ENCODE results near the gene CFAP52. TPM values are rescaled to one million over a fixed set of nuclear protein-coding genes. Genes with fewer than 3 reads are reported as not detected.

Gene CFAP52, protein sequence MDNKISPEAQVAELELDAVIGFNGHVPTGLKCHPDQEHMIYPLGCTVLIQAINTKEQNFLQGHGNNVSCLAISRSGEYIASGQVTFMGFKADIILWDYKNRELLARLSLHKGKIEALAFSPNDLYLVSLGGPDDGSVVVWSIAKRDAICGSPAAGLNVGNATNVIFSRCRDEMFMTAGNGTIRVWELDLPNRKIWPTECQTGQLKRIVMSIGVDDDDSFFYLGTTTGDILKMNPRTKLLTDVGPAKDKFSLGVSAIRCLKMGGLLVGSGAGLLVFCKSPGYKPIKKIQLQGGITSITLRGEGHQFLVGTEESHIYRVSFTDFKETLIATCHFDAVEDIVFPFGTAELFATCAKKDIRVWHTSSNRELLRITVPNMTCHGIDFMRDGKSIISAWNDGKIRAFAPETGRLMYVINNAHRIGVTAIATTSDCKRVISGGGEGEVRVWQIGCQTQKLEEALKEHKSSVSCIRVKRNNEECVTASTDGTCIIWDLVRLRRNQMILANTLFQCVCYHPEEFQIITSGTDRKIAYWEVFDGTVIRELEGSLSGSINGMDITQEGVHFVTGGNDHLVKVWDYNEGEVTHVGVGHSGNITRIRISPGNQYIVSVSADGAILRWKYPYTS
- not detected for total RNA-seq

DNA sequence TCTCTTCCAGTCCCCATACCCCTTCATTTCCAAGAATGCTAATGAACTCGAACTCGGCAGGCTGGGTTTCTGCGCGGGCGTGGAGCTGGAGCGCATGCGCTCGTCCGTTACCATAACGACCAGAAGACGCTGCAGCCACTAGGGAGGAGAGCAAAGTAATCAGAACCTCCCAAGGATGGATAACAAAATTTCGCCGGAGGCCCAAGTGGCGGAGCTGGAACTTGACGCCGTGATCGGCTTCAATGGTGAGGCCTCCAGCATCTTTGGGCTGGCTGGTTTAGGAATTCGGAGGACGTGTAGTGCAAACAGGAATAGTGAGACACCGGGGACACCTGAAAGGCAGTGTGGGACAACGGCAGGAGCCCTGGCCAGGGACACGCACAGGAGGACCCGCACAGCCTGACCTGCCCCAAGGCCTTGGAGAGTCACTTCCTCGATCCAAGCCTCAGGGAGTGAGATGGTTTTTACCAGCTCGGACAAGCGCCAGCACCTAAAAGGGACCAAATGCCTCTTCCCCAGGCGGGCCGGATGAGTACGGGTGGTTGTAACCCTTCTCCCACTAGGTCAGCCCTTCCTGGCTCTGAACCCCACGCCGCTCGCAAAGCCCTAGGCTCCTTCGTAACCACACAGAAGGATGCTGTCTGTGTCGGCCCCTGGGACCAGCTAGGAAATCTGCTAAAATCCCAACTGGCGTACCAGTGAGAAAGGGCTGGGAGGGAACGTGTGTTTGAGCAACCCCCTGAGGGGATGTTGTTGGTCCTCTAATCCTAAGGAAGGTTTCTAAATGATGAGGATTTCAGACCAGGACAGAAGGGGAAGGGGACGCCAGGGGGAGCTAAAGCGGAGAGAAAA is at the start of gene CFAP52:
Gene CFAP52, plus strand, starts transcription at position 122 of the 852 bp plus-strand sequence. Its CDS starts 54 bp downstream, at position 176.
- H3K9me3 Mint-ChIP-seq (ENCODE audit: low read depth) = no peaks in the 10 kb centered on the region
- no peaks in the 10 kb centered on the region for H3K27me3 Mint-ChIP-seq
- CTCF ChIA-PET = interaction anchor here (0.7 to 2.9 kb wide), 19 partner anchors 8 to 192 kb away, joined by 3 to 24 read pairs (median 4); no protein-coding TSS in a partner anchor
- peaks cover 20% of the 10 kb centered on the region for H3K4me1 Mint-ChIP-seq
- peak within 1 kb of the TSS; percentile 79 for H3K27ac Mint-ChIP-seq
- H3K36me3 Mint-ChIP-seq = peaks cover 2% of the 10 kb centered on the region
- H3K4me3 Mint-ChIP-seq = peak within 1 kb of the TSS; percentile 98
- peak; percentile 74 for ATAC-seq
- DNase-seq = peak; percentile 83

DNA sequence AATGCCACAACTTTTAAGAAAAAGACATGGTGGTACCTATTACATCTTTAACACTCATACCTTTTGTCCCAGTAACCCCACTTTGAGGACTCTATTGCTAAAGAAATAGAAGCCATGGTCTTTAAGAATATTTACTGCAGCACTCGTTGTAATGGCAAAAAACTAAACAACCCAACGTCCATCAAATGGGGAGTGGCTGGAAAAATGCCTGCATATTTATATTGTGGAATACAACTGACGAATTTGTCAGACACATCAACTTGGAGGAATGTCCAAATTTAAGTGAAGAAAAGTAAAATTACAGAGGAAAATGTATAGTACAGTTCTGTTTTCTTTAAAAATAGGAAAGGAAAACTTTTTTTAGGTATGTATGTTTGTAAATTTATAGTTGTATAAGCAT is 48.7 kb upstream of the CFAP52 start:
- Mint-ChIP-seq H3K9me3 (ENCODE audit: low read depth) (no peaks in the 10 kb centered on the region), H3K27ac (no peak overlapping the region), H3K27me3 (no peaks in the 10 kb centered on the region), H3K4me1 (peaks cover 10% of the 10 kb centered on the region), H3K36me3 (peaks cover 1% of the 10 kb centered on the region), H3K4me3 (no peak overlapping the region)
- DNase-seq (no peak), ATAC-seq (no peak)
- CTCF ChIA-PET = interaction anchor here (0.7 to 0.9 kb wide), 2 partner anchors 10 to 227 kb away, joined by 3 read pairs; no protein-coding TSS in a partner anchor

DNA sequence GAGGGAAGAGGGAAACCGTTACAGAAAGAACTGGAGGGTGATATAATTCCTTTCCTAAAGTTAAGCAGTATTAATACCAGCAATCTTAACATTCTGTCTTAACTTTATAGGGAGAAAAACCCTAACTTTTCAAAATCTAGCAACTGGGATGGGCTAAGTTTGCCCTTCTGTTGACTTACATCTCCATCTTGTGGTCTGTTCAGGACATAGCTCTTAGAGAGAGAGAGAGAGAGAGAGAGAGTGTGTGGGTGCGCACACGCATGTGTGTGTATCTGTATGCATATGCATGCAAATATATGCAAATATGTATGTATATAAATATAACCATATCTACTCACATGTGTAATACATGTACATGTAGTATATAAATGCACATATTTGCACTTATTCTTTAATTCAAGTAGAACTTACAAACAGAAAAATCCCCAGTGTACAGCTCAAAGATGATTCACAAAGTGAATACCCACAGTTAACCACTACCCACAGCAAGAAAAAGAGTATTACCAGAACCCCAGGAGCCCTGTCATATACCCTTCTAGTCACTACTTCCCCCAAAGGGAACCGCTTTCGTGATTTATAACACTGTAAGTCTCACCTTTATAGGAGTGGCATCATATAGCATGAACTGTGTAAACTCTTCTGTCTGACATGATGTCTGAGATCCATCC is 47.3 kb upstream of the CFAP52 start:
- Mint-ChIP-seq H3K36me3 (peaks cover 1% of the 10 kb centered on the region), H3K4me1 (peaks cover 13% of the 10 kb centered on the region), H3K9me3 (ENCODE audit: low read depth) (no peaks in the 10 kb centered on the region), H3K27me3 (no peaks in the 10 kb centered on the region), H3K4me3 (no peak overlapping the region), H3K27ac (no peak overlapping the region)
- ATAC-seq (peak; percentile 64), DNase-seq (no peak)
- CTCF ChIA-PET = interaction anchor here (1.2 kb wide), 1 partner anchor 59 kb away, joined by 3 read pairs; no protein-coding TSS in a partner anchor

DNA sequence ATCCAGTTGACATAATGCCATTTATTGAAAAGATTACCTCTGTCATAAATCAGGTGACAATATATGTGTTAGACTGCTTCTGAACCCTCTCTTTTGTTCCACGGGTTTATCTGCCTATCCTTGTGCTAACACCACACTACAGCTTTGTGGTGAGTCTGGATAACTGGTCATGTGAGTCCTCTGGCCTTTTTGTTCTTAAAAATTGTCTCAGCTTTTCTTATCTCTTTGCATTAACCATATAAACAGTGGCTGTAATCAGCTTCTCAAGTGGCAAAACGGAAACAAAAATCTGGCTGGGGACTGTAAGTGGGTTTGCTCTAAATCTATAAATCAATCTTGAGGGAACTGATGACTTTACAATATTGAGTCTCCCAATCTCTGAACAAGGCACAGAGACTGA is 45.4 kb upstream of the CFAP52 start:
- Mint-ChIP-seq H3K27ac (no peak overlapping the region), H3K27me3 (no peaks in the 10 kb centered on the region), H3K4me1 (peaks cover 13% of the 10 kb centered on the region), H3K36me3 (peaks cover 1% of the 10 kb centered on the region), H3K9me3 (ENCODE audit: low read depth) (no peaks in the 10 kb centered on the region), H3K4me3 (no peak overlapping the region)
- CTCF ChIA-PET = no interaction called here
- ATAC-seq (no peak), DNase-seq (no peak)

DNA sequence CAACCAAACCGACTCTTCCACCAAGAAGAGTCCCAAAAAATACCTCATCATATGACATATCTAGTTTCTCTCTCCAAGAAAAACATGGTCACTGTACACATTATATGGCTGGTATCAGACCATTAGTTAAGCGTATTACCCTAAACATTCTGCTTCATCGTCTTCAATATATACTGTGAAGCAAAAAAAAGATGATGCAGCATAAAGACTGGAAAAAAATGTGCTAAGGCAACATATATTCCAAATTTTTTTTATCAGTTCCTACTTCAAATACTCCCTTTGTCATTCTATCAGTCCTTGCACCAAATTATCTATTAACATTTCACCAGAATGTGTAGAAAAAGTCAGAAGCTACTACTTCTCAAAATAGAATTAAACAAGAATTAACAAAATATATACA is 43.7 kb upstream of the CFAP52 start:
- DNase-seq (no peak), ATAC-seq (no peak)
- Mint-ChIP-seq H3K4me1 (peaks cover 13% of the 10 kb centered on the region), H3K4me3 (no peak overlapping the region), H3K9me3 (ENCODE audit: low read depth) (no peaks in the 10 kb centered on the region), H3K27ac (no peak overlapping the region), H3K36me3 (peaks cover 1% of the 10 kb centered on the region), H3K27me3 (no peaks in the 10 kb centered on the region)
- CTCF ChIA-PET = no interaction called here

DNA sequence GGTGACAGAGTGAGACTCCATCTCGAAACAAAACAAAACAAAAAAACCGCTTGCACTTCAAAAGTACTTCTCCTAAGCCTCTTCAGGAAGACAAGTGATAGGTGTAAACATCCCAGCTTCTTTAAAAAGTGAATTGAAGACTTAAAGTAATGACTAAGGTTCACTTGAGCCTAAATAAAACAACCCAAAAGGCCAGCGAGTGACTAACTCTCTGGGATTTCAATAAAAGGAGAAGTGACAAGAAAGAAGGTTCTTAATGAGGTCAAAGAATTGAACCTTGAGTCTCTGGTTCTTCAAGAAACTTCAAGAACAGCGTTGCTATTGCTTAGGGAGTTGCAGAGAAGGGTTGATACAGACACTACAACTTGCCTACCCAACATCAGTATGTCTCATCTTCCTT is 43.0 kb upstream of the CFAP52 start:
- ATAC-seq = no peak
- H3K4me1 Mint-ChIP-seq = peaks cover 13% of the 10 kb centered on the region
- no peak overlapping the region for H3K27ac Mint-ChIP-seq

DNA sequence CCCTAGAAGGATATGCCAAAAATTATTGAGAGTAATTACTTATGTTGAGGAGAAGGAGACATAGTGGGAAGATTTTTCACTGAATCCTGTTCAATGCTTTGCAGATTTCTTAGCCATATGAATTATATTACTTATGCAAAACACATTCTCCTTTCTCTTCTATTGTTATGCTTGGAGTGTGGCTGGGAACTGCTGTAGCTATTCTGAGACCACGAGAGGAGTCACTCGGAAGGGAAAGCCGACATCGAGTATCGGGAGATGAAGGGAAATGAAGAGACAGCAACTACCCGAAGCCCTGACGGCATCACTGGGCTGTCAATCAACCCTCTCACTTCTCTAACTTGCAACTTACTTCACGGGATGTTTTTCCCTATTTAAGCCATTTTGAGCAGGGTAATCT is 40.4 kb upstream of the CFAP52 start:
- CTCF ChIA-PET = interaction anchor here (0.7 kb wide), 1 partner anchor 13 kb away, joined by 3 read pairs; no protein-coding TSS in a partner anchor
- no peaks in the 10 kb centered on the region for H3K27me3 Mint-ChIP-seq
- H3K36me3 Mint-ChIP-seq = peaks cover 5% of the 10 kb centered on the region
- ATAC-seq (no peak), DNase-seq (no peak)
- no peaks in the 10 kb centered on the region for H3K9me3 Mint-ChIP-seq (ENCODE audit: low read depth)
- H3K27ac Mint-ChIP-seq = no peak overlapping the region
- H3K4me1 Mint-ChIP-seq = peaks cover 3% of the 10 kb centered on the region
- H3K4me3 Mint-ChIP-seq = no peak overlapping the region

More for the DNA sequence above, 43.0 kb upstream of the CFAP52 start:
- CTCF ChIA-PET = no interaction called here
- H3K36me3 Mint-ChIP-seq = peaks cover 1% of the 10 kb centered on the region
- H3K4me3 Mint-ChIP-seq = no peak overlapping the region
- no peaks in the 10 kb centered on the region for H3K9me3 Mint-ChIP-seq (ENCODE audit: low read depth)
- no peak for DNase-seq
- H3K27me3 Mint-ChIP-seq = no peaks in the 10 kb centered on the region

DNA sequence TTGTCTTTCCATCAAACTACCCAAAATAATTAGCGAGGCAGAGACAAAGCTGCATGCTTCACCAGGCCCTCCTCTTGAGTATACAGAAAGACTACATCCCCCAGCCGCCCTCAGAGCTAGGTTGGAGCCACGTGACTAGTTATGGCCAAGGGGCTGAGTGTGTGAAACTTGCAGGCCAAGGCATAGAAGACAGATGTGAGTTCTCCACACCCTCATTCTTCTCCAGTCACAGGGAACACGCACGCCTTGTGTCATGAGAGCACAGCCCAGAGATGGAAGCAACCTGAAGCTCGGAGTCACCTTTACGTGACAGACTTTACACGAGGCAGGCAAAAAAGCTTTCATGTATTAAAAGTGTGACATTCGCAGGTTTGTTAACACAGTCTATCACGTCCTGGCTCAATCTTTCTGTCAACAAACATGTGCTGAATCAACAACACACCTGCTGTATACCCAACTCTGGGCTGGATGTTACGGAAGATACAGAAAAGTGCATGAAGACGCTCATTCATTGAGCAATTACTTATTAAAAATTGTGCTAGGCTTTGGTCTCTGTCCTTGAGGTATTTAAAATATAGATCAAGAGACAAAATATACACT is 39.2 kb upstream of the CFAP52 start:
- Mint-ChIP-seq H3K4me1 (peaks cover 3% of the 10 kb centered on the region), H3K27me3 (no peaks in the 10 kb centered on the region), H3K4me3 (no peak overlapping the region), H3K9me3 (ENCODE audit: low read depth) (no peaks in the 10 kb centered on the region), H3K27ac (no peak overlapping the region), H3K36me3 (peaks cover 5% of the 10 kb centered on the region)
- ATAC-seq (no peak), DNase-seq (no peak)
- CTCF ChIA-PET = interaction anchor here (0.9 to 1.8 kb wide), 2 partner anchors 17 to 18 kb away, joined by 3 read pairs; no protein-coding TSS in a partner anchor

DNA sequence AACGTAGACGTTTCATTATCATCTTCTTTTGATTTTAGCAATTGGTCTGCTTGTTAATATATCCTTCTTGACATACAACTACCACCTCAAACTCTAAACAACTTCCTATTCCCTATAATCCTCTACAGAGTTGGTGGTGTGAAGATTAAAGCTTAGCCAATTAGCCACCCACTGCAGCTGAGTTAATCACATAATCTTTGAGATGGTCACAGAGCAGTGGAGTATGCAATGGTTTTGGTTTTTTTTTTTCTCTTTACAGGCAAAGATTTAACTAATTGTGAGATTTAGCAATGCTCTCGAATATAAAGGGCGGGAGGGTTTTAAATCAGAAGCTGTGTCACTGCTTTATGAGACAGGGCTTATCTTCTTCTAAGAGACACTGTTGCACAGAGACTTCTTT is 37.8 kb upstream of the CFAP52 start:
- peaks cover 4% of the 10 kb centered on the region for H3K36me3 Mint-ChIP-seq
- DNase-seq (no peak), ATAC-seq (no peak)
- CTCF ChIA-PET = interaction anchor here (1.2 to 1.8 kb wide), 2 partner anchors 16 to 39 kb away, joined by 3 read pairs; no protein-coding TSS in a partner anchor
- H3K27ac Mint-ChIP-seq = no peak overlapping the region
- H3K4me3 Mint-ChIP-seq = no peak overlapping the region
- H3K27me3 Mint-ChIP-seq = no peaks in the 10 kb centered on the region
- no peaks in the 10 kb centered on the region for H3K9me3 Mint-ChIP-seq (ENCODE audit: low read depth)
- peaks cover 2% of the 10 kb centered on the region for H3K4me1 Mint-ChIP-seq

DNA sequence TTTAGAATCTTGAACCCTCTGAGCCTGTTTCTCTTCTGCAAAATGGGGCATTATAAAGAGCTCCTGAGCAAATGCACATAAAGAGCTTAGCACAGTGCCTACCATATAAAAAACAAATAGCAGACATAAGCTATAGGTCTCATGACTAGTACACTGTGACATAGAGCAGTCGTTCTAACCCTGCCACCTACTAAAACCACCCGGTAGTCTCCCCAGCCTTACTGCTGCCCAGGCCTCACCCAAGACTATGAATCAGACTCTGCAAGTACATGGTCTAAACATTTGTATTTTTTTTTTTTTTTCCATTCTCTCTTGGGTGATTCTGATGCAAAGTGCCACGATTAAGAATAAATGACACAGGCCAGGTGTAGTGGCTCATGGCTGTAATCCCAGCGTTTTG is 34.7 kb upstream of the CFAP52 start:
- no peaks in the 10 kb centered on the region for H3K4me1 Mint-ChIP-seq
- CTCF ChIA-PET = no interaction called here
- H3K27me3 Mint-ChIP-seq = no peaks in the 10 kb centered on the region
- no peak for DNase-seq
- H3K4me3 Mint-ChIP-seq = no peak overlapping the region
- peaks cover 4% of the 10 kb centered on the region for H3K36me3 Mint-ChIP-seq
- H3K27ac Mint-ChIP-seq = no peak overlapping the region
- H3K9me3 Mint-ChIP-seq (ENCODE audit: low read depth) = no peaks in the 10 kb centered on the region
- no peak for ATAC-seq

DNA sequence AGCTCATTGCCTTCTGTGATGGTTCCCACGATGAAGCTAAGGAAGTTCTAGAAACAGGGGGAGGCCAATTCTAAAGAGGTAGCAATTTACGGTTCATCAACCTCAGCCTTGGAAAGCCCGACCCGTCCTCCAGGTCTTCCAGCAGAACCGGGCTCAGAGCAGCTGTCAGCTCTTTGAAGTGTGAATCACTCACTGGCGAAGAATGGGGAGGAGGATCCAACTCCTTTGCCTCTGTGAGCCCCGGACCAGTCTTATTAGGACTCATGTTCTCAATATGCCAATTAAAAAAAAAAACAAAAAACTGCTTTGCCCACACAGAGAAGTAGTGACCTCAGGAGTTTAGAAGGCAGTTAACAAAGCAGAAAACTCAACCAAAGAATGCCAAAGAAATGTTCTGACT is 32.2 kb upstream of the CFAP52 start:
- H3K9me3 Mint-ChIP-seq (ENCODE audit: low read depth) = no peaks in the 10 kb centered on the region
- DNase-seq = no peak
- H3K27me3 Mint-ChIP-seq = no peaks in the 10 kb centered on the region
- no peak for ATAC-seq
- CTCF ChIA-PET = interaction anchor here (1.0 kb wide), 1 partner anchor 32 kb away, joined by 3 read pairs; the partner anchor contains the start of genes CFAP52 and STX8
- no peak overlapping the region for H3K27ac Mint-ChIP-seq
- no peak overlapping the region for H3K4me3 Mint-ChIP-seq
- H3K36me3 Mint-ChIP-seq = peaks cover 4% of the 10 kb centered on the region
- H3K4me1 Mint-ChIP-seq = no peaks in the 10 kb centered on the region

DNA sequence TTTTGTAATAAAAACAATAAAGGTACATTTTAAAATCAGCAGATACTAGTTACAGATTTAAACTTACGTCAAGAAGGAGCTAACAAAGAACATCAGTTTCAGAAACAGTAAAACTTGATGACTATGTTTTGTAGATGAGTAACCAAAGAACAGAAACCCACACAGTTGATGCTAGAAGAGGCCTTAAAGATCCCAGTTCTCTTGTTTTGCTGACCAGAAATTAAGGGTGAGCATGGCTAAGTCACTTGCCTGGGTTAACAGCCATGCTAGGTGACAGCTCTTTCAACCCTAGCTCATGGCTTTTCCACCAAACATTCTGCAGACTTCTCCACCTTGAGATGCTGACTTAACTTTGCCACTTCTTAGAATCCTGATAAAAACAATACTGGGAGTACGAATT is 27.2 kb upstream of the CFAP52 start:
- Mint-ChIP-seq H3K9me3 (ENCODE audit: low read depth) (no peaks in the 10 kb centered on the region), H3K36me3 (peaks cover 2% of the 10 kb centered on the region), H3K27me3 (no peaks in the 10 kb centered on the region), H3K27ac (no peak overlapping the region), H3K4me3 (no peak overlapping the region), H3K4me1 (peaks cover 2% of the 10 kb centered on the region)
- CTCF ChIA-PET = interaction anchor here (0.6 kb wide), 2 partner anchors 13 to 27 kb away, joined by 3 read pairs; no protein-coding TSS in a partner anchor
- no peak for DNase-seq
- no peak for ATAC-seq
